Bronchial epithelial cell (primary cell): ENCODE results near the gene CIT. TPM values are rescaled to one million over a fixed set of nuclear protein-coding genes. Genes with fewer than 3 reads are reported as not detected.
A peak's percentile ranks its signal among the peaks of the same experiment; 100 is the strongest.

Source experiments
- DNase-seq: peaks from one replicate; pipeline ENCODE4 v3.0.0-alpha.2; 2010; ENCODE audit warnings: low read depth
- FAIRE-seq: peaks from 2 replicates; lab custom pipeline; 2011; peaks lifted over from hg19 to GRCh38; lab: Jason Lieb, UNC
- H3K27me3 ChIP-seq: 2 replicates; pipeline ENCODE4 v1.5.1; 2011; ENCODE audit warnings: low read length; ENCODE audit not compliant: control insufficient read depth, insufficient read depth
- H3K36me3 ChIP-seq: 2 replicates; pipeline ENCODE4 v1.5.1; 2011; ENCODE audit warnings: low read length; ENCODE audit not compliant: control insufficient read depth, insufficient read depth
- H3K4me3 ChIP-seq: 2 replicates; pipeline ENCODE4 v1.5.1; 2011; ENCODE audit warnings: mild to moderate bottlenecking, low read depth, low read length, control low read depth
- total RNA-seq: library from RNA; depleted of rRNA; stranded (reverse); fragments of >200 nt; gene quantifications from 2 replicates; pipeline ENCODE4 v1.2.1, GENCODE V29; 2014
- TF ChIP-seq, protein P1 (sequence below): IDR thresholded peaks from 2 replicates; pipeline ENCODE4 v1.5.1; 2011; ENCODE audit warnings: mild to moderate bottlenecking, moderate library complexity, low read length, control low read depth, inconsistent platforms; ENCODE audit not compliant: insufficient read depth, severe bottlenecking

The CIT gene
- total RNA-seq, 1 donor from 2014 or later: 0.79 TPM

DNA sequence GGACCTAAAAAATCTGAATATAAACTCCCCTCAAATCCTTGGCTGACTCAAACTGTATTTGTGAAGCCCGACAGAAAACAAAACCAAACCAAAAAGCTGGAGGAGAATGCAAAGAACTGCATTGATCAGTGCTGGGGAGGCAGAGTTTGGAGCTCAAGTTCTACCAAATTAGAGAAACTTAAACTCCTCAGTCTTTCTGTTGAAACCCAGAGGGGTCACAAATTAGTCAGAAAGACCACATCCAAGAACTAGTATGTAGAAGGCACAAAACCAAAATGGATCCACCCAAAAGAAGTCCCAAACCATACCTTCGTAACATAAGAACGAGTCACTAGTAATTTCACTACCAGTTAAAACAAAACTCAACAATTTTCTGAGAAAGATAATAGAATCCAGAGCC, 224.5 kb downstream of the CIT start:
- Histone ChIP-seq H3K4me3 (no peak overlapping the region), H3K36me3 (no peaks in the 10 kb centered on the region), H3K27me3 (no peaks in the 10 kb centered on the region)
- no peak for FAIRE-seq
- DNase-seq: no peak
- TF ChIP-seq, protein P1, sequence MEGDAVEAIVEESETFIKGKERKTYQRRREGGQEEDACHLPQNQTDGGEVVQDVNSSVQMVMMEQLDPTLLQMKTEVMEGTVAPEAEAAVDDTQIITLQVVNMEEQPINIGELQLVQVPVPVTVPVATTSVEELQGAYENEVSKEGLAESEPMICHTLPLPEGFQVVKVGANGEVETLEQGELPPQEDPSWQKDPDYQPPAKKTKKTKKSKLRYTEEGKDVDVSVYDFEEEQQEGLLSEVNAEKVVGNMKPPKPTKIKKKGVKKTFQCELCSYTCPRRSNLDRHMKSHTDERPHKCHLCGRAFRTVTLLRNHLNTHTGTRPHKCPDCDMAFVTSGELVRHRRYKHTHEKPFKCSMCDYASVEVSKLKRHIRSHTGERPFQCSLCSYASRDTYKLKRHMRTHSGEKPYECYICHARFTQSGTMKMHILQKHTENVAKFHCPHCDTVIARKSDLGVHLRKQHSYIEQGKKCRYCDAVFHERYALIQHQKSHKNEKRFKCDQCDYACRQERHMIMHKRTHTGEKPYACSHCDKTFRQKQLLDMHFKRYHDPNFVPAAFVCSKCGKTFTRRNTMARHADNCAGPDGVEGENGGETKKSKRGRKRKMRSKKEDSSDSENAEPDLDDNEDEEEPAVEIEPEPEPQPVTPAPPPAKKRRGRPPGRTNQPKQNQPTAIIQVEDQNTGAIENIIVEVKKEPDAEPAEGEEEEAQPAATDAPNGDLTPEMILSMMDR: no peak

DNA sequence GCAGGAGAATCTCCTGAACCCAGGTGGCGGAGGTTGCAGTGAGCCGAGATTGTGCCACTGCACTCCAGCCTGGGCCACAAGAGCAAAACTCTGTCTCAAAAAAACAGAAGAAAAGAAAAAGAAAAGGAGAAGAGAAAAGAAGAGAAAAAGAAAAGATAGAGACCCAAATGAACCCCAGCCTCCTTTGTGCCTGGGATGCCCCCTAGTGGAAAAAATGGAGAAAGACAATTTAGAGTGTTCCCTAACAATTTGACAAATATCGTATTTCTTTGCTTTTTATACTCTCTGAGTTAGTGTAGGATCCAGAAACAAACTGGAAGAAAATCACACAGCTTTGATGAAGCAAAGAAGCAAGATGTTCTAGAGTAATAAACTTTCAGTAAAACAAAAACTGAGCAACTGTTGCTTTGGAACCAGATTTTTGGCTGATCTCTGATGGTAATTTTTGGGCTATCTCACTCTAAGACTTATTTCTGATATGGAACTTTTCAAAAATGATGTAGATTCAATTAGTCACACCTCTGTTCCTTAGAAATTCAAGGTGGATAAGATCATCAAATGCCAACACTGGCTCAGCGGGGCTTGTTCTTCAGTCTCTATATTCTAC, 227.8 kb downstream of the CIT start:
- FAIRE-seq (no peak), DNase-seq (no peak)
- H3K36me3 ChIP-seq: no peaks in the 10 kb centered on the region
- TF ChIP-seq, protein P1: peak; percentile 64
- H3K4me3 ChIP-seq: no peak overlapping the region
- H3K27me3 ChIP-seq: no peaks in the 10 kb centered on the region

DNA sequence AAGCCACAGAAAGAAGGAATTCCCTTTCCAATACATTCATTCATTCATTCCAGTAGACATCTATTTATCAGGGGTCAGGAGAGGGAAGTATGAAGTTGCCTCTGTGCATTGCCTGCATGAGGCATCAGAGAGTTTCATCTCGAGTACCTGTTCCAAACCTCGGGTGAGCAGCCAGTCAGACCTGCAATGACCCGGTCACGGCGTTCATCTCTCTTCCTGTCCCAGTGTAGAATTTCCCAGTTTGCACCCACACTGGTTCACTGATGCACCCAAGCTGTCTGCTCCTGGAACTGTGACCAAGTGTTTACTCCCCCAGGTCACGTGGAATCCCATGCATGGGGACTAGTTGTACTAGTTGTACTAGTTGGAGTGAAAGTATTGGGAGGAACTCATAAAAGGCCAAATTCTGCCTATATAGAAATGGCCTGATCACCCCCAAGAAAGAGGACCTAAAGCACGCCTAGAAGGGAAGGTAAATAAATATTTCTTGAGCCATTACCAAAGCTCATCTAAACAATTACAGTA, 231.5 kb downstream of the CIT start:
- TF ChIP-seq, protein P1: no peak
- DNase-seq (no peak), FAIRE-seq (no peak)
- no peak overlapping the region for H3K4me3 ChIP-seq
- no peaks in the 10 kb centered on the region for H3K27me3 ChIP-seq
- no peaks in the 10 kb centered on the region for H3K36me3 ChIP-seq

DNA sequence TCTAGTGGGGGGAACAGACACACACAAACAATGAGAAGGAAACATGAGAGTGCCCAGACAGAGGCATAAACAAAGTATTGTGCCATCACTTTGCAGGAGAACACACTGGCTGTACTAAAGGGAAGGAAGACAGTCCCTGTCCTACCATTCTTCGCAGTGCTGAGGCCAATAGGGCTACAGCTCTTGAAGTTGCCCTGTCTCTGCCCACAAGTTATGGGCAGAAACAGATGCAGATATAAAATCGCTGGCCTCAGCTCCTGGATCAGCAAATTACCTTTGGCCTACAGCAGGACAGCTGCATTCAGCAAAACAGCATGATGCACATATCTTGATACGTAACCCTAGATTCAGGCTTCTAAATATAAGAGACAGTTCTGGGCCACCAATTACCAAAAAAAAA, 232.2 kb downstream of the CIT start:
- no peaks in the 10 kb centered on the region for H3K27me3 ChIP-seq
- FAIRE-seq (no peak), DNase-seq (no peak)
- no peak overlapping the region for H3K4me3 ChIP-seq
- H3K36me3 ChIP-seq: no peaks in the 10 kb centered on the region
- TF ChIP-seq, protein P1: no peak

DNA sequence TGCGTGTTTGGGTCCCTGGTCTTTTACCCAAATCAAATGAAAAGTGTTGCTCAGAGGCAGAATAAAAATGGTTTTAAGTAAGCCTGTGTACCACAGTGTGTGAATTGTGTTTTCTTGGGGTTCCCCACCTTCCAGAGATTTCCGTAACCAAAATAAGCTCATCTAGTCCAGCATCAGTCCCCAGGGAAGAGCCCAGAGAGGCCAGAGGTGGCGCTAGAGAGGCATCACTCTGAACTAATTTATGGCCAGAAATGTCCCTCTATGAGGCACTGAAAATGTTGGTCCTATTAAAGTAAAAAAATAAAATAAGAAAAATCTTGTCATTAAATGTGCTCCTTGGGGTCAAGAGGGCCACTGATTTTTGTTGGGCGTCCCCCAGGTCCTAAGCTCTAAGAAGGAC, 234.1 kb downstream of the CIT start:
- DNase-seq (no peak), FAIRE-seq (no peak)
- H3K36me3 ChIP-seq: no peaks in the 10 kb centered on the region
- no peak overlapping the region for H3K4me3 ChIP-seq
- TF ChIP-seq, protein P1: peak; percentile 3
- H3K27me3 ChIP-seq: no peaks in the 10 kb centered on the region

Other genes with a start within 250 kb of the CIT start
- gene PRKAB1, start 209.2 kb downstream of the CIT start, total RNA-seq: 14.1 and 19.5 TPM in 2 replicates
- 10.8 and 30.7 TPM in 2 replicates for gene BICDL1, start 111.9 kb upstream of the CIT start, total RNA-seq
- 26.9 and 31.5 TPM in 2 replicates for gene RAB35, start 239.4 kb upstream of the CIT start, total RNA-seq